NCI-H510A treated with DMSO at 0.1 percent for 48 hours (cell line): ENCODE results near the gene UNC93A.
"Not testable (repeated sequence)": the region's sequence is repeated elsewhere in the genome, so short reads cannot be mapped to it uniquely, and the experiment has no call there.

ENCODE experiments used
- DNase-seq: peaks from one replicate; lab custom pipeline; 2025; lab: John Stamatoyannopoulos, UW

The UNC93A gene

DNA sequence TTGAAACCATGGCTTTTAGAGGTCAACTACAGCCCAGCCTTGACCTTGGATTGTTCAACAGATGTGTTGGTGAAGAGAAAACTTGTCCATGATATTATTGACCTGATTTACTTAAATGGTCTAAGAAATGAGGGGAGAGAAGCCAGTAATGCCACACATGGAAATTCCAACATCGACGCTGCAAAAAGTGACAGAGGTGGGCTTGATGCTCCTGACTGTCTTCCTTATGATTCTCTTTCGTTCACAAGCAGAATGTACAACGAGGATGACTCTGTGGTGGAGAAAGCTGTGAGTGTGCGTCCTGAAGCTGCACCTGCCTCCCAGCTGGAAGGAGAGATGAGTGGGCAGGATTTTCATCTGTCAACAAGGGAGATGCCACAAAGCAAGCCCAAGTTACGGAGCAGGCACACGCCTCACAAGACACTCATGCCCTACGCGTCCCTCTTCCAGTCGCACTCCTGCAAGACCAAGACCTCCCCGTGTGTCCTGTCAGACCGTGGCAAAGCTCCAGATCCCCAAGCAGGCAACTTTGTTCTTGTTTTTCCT lies 50.0 kb downstream of the UNC93A start:
- peak; percentile 44 for DNase-seq

DNA sequence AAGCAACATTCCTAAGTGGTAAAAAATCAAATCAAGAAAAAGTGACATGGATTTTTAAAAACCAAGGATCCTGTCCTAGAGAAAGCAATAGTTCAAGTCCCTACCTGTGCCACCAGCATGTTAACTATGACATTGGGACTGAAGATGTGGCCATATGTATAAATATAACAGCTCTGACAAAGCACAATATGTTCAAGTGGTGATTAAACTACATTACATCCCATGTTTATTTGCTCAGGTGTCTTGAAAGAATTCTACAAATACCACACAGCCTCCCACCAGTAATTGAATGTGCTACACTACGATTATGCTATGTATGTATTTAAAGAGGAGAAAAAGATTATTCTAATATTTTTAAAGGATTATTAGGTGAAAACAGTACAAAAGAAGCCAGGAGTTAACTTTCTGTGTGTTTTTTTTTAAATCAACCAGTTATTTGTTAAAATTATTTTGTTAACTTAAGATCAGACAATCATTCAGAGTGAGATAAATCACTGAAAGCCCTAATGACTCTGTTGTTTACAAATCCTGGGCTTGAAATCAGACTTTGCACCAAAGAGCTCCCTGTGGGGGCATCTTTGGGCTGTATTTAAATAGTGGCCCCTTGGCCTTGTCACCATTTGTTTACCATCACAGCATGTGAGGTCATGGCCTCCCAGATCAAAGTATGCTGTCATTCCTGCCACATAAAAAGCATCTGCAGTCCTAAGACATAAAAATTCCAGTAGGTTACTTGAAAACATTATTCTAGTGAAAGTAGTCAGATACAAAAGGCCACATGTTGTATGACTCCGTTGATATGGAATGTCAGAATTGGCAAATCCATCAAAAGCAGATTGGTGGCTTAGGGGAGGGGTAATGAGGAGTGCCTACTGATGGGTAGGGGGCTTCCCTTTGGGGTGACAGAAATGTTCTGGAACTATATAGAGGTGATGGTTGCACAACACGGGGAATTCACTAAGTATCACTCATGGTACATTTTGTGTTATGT lies 50.8 kb downstream of the UNC93A start:
- DNase-seq, result peak; percentile 75

- DNase-seq, result no peak
Observed at GRCh38 chr6:167342879-167343610, 51.9 kb downstream of the UNC93A start.

DNA sequence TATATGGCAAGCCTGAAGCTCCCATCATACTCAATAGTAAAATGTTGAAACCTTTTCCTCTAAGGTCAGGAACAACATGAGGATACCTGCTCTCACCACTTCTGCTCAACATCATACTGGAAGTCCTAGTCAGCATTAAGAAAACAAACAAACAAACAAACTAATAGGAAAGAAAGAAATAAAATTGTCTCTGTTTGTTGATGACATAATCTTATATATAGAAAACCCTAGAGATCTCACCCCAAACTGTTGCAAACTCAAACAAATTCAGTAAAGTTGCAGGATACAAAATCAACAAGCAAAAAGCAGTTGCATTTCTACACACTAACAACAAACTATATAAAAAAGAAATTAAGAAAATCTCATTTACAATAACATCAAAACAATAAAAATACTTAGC lies 54.2 kb downstream of the UNC93A start:
- no peak for DNase-seq

- DNase-seq, result no peak
Observed at GRCh38 chr6:167345960-167346359, 54.8 kb downstream of the UNC93A start.

DNA sequence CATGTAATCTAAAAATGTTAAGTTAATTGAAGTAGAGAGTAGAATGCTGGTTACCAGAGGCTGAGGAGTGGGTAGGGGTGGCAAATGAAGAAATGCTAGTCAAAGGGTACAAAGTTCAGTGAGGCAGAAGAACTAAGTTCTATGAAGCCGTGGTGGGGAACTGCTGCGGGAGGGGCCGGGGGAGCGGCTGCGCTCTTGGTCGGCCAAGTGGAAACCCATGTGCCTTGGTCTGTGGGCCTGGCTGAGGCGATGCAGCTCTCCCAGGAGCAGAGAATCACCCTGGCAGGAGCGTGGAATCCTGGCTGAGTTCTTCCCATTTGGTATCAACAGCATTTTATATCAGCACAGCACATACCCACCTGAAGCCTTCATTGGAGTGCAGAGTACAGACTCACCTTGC lies 56.1 kb downstream of the UNC93A start:
- no peak for DNase-seq

GRCh38 chr6:167349631-167350274 lies 58.6 kb downstream of the UNC93A start:
- DNase-seq, result no peak

DNA sequence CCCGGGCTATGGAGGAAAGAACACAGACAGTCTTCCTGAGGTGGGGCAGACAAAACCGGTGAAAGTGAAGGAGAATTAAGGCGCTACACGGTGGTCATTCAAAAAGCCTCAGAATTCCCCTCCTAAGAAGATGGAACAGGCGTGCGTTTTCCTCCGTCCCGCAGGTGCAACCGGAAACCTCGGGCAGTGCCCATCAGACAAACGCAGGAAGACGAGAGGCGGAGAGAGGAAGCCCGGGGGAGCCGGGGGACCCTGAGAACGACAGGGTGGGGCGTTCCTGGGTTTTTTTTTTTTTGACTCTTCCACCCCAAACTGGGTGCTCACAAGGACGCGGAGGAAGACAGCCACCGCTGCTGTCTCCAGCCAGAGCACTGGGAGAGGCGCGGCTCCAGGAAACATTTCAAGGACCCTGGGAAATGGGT lies 59.2 kb downstream of the UNC93A start:
- no peak for DNase-seq

GRCh38 chr6:167350731-167351655 lies 59.9 kb downstream of the UNC93A start:
- peak; percentile 51 for DNase-seq

DNA sequence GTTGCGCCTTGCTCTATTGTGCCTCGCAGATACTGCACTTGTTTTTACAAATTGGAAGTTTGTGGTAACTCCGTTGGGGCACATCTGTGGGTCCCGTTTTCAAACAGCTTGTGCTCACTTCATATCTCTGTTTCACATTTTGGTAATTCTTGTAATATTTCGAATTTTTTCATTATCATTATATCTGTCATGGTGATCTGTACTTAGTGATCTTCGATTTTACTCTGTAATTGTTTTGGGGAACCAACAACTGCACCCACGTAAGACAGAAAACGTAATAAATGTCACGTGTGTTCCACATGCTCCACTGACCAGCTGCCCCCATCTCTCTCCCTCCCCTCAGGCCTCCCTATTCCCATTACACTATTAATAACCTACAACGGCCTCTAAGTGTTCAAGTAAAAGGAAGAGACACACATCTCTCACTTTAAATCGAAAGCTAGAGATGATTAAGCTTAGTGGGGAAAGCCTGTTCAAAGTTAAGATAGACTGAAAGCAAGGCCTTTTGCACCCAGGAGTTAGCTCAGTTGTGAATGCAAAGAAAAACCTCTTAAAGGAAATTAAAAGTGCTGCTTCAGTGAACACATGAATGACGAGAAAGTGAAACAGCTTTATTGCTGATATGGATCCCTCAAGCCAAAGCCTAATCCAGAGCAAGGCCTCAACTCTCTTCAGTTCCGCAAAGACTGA lies 60.7 kb downstream of the UNC93A start:
- DNase-seq, result no peak

- DNase-seq, result no peak
Observed at GRCh38 chr6:167356874-167357273, 65.8 kb downstream of the UNC93A start.

- not testable (repeated sequence) for DNase-seq
Observed at GRCh38 chr6:167358394-167358793, 67.3 kb downstream of the UNC93A start.

DNA sequence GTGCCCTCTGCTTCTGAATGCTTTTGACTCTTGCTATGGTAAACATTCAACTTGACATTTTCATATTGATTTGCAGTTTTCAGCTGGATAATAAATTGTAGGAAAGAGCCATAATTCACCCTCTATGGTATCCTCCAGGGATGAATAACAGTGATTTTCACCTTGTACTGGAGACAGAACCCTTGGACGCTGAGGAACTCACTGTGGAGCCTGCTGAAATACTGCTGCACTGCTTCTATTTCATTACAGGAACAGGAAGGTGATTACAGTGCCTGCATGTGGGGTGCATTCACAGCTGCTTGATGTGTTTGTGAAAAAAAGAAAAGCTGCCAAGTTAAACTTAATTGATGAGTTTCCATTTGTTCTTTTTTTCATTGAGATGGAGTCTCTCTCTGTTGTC lies 70.1 kb downstream of the UNC93A start:
- DNase-seq, result not testable (repeated sequence)
